HuH-7.5 (cell line): Measurements from ENCODE around the gene CNMD.
A peak's percentile ranks its signal among the peaks of the same experiment; 100 is the strongest.
"Not testable (repeated sequence)": the region's sequence is repeated elsewhere in the genome, so short reads cannot be mapped to it uniquely, and the experiment has no call there.

Experiments used
- DNase-seq: peaks from one replicate; pipeline ENCODE4 v3.0.0; 2011; ENCODE audit warnings: low spot score

Gene CNMD

DNA sequence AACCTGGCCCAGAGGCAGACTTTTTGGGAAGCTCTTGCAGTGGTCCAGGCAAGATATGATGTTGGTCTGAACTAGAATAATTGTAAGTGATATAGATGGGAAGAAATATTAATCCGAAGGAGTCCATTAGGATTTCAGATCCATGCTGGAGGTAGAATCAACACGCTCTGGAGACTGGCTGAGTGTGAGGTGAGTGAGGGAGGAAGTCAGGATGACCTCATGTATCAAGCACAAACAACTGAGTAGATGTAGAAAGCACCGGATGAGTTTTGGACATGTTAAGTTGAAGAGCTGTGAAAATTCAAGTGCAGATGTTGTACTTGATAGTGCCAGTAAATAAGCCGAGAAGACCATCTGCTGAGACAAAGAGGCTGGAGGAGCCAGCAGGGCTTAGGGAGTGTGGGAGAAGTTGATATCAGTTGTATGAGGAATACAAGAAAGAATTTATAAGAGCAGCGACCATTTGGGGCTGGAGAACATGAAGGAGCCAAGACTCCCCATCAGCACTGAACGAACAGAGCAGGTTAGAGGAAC is 5.3 kb upstream of the CNMD start:
- DNase-seq: no peak

DNA sequence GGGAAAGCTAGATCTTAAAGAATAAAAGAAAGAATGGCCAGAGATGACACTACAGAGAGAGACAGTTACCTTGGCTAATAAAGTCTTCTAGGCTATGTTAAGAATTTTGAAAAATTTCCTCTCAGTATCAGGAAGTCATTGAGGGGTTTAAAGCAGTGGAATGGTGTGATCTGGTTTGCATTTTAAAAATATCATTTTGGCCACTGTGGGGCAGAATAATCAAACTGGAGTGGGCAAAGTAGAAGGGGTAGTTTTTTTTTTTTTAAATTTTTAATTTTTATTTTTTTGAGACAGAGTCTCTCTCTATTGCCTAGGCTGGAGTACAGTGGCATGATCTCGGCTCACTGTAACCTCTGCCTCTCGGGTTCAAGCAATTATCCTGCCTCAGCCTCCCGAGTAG is 4.4 kb upstream of the CNMD start:
- no peak for DNase-seq

DNA sequence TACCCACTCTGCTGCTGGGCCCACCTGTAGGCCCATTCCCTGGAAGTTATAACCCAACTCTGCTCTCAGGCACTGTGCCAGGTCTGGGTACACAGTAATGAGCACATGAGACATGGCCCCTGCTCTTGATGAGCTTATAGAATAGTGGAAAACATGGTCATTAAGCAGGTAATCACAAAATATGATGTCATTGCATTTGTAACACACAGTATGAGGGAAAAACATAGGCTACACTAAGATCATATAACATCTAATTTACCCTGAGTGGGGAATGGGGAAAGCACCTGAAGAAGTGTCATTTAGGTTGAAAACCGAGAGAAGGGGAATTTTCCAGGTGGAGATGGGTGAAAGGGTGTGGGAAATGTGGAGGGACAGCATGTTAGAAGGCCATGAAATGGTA is 3.9 kb upstream of the CNMD start:
- no peak for DNase-seq

DNA sequence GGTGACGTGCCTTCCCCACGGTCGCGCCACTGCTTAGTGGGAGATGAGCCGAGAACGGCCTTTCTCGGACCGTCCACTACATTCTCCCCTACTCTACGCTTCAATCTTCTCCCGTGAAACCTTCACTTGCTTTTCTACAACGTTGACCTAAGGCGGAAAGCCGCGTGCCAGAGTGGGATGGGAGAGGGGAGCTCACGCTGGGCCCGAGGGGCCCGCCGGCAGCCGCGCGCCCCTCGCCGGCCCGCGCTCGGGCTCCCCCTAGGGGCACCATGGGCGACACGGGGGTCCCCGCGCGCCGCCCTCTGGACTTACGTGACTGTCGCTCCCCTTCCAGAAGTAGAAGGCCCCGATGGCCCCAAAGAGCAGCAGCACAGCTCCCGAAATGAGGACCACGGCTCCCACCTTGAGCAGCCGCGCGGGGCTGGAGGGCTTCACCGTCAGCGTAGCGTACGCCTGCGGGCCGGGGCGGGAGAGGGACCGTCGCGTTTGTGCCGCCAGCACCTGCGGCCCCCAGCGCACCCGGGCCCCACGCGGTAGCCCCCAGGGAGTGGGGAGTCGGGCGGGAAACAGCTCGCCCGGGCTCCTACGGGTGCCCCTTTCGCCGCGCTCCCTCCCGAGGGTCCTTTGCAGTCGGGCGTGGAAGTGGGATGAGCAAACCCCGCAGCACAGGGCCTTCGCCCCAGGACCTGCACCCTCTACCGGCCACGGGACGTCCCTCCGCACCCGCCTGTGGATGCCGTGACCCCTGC is 727 bp downstream of the CNMD start:
- DNase-seq: peak; percentile 18

DNA sequence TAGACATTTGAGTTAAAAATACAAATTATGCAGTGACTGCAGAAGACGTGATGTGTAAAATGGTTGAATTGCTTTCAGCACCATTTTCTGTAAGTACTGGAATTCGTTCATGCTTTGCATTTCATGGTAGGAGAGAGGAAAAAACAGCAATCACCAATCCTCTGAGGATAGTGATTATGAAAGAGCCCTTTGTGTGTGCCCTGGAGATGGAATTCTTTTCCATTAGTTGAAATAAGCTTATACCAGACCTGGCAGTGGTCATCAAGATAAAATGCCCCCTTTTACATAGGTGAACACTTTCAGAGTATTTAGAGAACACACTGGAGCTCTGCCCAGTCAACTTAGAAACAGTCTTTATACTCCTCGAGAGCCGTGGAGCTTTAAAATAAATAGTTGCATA is 1.7 kb downstream of the CNMD start:
- DNase-seq: no peak

DNA sequence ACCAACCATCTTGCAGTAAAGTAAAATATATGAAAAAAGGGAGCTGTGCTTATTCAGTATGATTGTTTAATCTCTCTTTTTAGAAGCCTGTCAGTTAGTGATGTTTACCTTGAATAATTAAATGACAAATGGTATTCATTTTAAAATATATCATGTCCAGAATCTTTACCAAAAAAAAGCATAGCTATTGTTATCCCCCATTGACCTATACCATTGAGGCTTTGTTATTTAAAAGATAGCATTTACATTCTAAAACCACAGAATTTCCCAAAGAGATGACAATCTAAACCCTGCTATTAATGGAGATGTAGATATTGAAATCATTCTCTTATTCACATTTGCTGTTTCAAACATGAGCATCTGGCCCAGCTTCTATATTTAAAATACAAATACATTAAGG is 2.2 kb downstream of the CNMD start:
- DNase-seq: no peak

DNA sequence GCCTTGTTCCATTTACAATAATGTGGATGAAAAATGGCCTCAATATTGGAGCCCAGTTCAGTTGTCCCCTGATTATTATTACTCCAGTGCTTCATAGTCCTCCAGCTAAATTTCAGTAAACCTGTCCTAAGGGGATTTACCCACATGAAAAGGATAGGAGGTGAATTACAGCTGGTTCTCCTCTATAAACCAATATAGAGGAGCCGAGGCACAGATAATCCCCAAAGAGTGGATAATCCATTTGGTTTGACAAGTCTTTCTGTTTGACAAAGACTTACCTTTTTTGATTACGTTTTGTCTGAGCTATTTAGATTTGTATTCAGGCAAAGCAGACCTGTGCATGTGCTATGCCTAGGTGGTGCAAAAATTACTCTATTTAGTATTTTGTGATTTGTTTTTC is 2.7 kb downstream of the CNMD start:
- DNase-seq: no peak

DNA sequence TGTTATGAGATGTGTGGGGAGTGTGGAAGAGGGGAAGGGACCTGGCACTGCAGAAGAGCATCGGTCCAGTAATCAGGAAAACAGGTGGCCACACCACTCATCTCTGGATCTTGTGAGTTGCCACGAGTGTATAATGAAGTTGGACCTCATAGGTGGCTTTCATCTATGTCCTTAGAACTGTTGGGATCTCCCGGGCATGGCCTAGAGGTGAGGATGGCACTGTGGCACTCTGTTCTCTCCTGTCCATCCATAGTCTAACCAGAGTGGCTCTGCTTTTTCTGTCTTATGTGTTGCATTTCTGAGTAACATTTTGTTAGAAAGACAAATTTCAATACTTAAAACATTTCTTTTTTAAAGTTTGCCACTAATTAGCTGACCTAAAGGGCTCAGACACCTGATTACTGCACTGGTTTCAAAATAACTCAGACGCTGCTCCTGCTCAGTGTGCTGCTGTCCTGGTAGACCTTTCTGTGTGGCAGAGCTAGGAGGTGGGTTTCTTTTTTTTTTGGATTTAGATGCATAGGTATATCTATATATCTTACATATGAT is 5.5 kb downstream of the CNMD start:
- DNase-seq: no peak

DNA sequence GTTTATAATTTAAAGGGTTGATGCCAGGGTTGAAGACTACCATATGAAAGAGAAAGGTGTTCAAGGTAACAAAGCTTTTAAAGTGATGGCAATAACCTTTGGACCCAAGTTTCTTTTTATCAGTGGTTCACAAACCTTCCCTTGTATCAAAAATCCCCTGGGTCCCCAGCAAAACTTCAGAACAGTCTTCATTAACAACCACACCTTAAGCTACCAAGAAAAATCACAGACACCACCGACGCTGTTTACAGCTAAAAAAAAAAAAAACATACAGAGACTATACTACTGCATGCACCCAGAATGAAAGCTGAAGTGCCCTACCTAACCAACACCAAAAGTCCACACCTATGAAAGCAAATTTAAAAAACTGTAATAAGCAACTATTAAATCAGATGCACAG is 13.4 kb downstream of the CNMD start:
- no peak for DNase-seq

DNA sequence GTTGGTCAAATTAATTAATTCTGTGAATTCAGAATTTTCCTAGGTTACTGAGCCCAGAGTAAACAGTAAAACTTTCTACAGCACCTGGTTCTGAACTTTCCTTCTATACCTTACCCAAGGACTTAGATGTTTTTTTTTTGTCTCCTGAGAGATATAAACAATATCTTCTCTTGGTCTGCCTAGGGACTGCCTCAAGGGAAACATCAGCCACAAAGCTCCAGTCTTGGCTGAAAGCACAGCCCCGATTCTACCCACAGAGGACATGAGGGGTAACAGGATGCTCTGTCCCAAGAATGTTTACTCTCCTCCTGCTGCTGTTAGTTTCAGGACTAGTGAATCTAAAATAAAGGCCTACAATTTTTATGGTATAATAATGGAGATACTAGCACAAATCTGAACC is 14.3 kb downstream of the CNMD start:
- DNase-seq: no peak

DNA sequence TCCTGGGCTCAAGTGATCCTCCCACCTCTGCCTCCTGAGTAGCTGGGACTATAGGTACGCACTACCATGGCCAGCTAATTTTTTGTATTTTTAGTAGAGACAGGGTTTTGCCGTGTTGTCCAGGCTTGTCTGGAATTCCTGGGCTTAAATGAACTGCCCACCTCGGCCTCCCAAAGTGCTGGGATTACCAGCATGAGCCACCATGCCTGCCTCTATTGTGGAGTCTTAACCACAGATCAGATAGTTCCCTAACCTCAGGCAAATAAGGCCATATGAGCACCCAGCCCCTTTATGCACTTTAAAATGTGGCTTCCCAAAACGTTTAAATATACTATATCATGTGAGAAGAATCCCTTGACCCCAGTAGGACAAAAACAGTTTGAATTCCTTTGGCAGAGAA is 16.4 kb downstream of the CNMD start:
- DNase-seq: no peak

DNA sequence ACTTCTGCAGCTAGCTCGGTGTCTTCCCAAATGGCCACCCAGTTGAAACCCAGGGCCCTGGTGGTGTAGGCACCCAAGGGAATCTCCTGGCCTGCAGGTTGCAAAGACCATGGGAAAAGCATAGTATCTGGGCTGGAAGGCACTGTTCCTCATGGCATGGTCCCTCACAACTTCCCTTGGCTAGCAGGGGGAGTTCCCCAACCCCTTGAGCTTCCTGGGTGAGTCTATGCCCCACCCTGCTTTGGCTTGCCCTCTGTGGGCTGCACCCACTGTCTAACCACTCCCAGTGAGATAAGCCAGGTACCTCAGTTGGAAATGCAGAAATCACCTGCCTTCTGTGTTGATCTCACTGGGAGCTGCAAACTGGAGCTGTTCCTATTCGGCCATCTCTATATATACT is 18.3 kb downstream of the CNMD start:
- DNase-seq: not testable (repeated sequence)

DNA sequence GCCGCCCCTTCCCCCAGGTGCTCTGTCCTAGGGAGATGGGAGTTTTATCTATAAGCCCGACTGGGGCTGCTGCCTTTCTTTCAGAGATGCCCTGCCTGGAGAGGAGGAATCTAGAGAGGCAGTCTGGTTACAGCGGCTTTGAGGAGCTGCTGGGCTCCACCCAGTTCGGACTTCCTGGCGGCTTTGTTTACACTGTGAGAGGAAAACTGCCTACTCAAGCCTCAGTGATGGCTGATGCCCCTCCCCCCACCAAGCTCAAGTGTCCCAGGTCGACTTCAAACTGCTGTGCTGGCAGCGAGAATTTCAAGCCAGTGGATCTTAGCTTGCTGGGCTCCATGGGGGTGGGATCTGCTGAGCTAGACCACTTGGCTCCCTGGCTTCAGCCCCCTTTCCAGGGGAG is 18.7 kb downstream of the CNMD start:
- not testable (repeated sequence) for DNase-seq

DNA sequence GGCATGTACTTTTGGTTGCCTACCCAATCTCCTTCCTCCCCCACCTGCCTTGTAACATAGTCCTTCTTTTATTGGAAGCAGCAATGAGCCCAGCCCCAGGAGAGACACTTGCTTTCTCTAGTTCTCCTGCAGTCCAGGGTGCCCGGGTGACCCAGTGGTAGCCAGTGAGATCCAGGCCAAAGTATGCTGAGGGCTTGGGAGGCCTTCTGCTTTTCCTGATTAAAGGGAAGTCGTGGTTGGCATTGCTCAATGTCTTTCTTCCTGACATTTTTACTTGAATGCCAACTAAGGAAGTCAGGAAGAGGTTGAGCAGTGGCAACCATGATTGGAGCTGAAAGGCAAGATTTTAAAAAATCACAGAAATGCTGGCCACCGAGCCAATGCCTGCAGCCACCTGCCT is 25.7 kb downstream of the CNMD start:
- DNase-seq: no peak

DNA sequence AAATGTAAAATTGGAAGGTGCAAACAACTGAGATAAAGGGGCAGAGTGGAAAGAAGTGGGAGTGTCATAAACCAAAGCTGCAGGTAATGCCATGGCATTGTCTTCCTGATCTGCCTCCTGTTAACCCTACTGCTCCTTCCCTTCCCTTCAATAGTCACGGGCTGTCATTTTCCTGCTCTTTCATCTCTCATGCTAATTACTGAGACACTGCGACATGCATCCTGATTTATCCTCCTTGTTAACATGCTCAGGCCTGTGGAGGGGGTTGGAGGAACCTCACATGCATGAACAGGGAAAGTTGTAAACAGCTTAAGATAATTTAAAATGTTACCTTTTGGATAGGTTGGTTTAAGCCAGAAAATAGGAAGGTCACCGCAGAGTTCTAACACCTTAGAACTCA is 27.2 kb downstream of the CNMD start:
- DNase-seq: no peak

DNA sequence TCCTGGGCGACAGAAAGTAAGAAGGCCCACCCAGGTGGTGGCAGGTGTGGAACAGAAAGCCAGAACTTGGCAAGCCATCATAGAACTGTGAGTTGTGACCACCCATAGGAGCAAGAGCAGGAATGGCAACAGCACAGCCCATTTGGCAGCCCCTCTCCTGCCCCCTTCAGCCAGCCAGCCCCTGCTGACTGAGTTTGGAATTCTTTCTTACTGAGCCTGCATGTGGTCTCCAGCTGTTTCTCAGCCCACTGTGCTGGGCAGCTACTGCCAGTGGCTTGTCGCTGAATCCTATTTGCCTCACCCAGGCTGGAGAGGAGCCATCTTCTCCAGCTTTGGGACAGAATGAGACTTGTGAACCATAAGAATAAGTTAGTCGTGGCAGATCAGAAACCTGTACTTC is 28.3 kb downstream of the CNMD start:
- DNase-seq: no peak

DNA sequence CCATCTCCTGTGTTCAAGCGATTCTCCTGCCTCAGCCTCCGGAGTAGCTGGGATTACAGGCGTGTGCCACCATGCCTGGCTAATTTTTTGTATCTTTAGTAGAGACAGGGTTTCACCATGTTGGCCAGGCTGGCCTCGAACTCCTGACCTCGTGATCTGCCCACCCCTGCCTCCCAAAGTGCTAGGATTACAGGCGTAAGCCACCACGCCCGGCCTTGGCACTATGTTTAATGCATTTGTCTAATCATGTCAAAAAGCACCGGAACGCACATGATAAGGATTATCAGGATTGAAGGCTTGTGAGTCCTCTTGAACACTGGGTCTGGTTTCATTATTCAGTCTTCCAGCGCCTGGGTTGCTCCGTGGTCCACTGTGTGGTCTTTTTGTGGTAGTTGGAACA is 31.4 kb downstream of the CNMD start:
- DNase-seq: not testable (repeated sequence)

DNA sequence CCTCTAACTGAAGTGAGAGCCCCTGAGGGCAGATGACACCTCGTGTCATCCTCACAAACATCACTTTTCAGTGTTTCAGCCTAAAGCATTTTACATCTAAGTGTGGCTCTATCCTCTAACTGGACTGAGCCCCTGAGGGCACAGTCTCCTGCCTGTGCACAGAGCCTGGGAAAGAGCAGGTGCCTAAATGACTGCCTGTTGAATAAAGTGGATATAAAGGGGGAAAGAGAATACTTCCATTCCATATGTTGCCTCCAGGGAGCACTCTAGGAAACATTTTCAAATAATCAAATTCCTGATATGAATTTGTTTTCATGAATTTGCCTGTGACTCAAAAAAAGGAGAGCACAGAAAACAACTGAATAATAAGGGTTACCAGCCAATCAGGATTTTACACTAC is 32.2 kb downstream of the CNMD start:
- no peak for DNase-seq

DNA sequence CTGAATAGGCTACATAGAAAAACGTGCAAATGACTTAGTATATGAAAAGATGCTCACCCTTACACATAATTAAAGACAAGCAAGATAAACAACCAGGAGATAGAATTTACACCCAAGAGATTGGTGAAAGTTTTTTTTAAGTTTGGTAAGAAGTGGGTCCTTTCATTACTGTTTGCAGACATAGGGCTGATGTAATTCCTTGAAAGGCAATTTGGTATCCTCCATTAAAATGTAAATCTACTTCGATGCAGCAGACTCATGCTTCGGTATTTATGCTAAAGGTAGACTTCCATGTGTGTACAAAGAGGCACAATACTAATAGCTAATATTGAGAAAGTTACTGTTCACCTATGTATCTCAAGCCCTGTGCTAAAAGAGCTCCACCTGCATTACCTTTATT is 33.5 kb downstream of the CNMD start:
- no peak for DNase-seq

DNA sequence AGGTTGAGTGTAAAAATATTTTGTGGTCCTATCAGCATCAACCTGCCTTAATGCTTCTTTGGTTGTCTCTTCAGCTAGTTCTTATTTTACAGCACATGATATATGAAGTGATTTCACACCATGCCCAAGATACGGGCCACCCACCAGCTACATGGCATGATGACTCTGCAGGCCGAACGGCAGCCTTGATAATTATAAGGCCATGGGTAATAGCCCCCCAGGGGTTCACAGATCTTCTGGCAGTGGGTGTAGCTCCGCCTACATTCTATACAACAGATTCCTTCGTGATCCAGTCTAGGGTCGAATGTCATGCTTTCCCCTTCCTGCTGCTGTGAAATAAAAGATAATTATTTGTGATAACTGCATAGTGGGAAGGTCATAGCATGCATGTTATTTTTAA is 36.1 kb downstream of the CNMD start:
- no peak for DNase-seq

DNA sequence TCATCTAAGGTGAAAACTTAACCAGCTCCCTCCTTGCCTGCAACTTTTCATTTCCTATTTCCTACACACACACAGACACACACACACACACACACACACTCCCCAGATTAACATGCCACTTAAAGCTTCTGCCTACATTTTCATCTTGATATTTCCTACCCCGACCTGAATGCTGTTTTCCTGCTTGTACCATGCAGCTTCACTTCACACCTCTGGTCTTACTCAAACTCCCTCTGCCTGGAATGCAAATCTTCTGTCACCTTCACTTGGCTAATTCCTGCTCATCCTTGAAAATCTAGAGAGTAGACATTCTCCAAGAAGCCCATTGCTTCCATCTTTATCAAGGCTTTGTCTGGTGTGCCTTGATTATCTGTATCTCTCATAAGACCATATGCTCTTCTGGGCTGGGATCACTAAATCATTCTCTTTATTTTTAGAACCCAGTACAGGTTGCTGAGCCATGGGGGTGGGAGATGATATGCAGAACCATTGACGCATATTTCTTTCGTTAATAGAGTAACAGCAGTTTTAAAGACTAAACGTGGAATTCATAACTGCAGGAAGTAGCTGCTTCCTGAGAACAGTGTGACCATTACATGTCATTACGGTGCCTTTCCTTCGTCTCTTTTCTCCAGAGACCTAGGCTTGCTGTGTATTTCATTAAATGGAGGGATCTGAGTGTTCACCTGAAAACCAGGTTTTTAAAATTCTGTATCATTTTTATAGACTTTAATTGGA is 37.7 kb downstream of the CNMD start:
- DNase-seq: no peak

DNA sequence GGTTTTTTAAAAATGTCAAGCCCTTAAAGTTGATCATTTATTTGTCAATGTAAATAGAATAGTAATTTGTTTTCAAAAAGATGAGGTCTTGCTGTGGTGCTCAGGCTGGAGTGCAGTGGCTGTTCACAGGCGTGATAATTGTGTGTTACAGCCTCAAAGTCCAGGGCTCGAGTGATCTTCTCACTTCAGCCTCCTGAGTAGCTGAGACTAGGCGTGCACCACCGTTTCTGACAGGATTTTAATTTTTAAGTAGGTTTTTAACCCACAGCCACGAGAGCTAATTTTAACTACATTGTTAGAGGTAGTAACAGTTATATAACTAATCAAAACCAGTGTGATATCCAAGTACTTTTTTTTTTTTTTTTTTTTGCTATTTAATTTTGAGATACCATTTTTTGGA is 43.1 kb downstream of the CNMD start:
- DNase-seq: no peak

DNA sequence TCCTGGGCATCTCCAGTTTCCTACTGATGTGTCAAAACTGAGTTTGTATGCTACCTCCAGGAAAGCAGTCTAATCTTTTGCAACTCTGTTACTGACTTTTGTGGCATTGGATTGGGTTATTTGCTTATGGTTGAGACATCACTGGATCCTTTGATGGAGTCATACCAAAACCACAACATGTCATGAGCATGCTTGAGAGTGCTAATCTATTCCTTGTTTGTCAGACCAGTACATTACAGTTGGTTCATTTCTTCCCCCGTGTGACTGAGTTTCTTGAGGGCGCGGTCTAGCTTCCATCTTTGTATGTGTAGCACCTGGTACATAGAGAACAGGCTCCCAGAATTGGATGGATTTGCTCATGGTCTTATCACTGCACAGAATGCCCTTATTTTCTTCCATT is 43.8 kb downstream of the CNMD start:
- DNase-seq: no peak
